HUES48 (cell line): ENCODE data around the gene PKP1.

Experiments used
- H3K27ac ChIP-seq: one replicate; pipeline ENCODE4 v1.7.0; 2013; ENCODE audit warnings: low read depth, low read length, inconsistent platforms
- H3K27me3 ChIP-seq: 2 replicates; pipeline ENCODE4 v1.6.1; 2013; ENCODE audit warnings: mild to moderate bottlenecking, low read length; ENCODE audit not compliant: control insufficient read depth, insufficient read depth
- H3K36me3 ChIP-seq: 2 replicates; pipeline ENCODE4 v1.6.1; 2013; ENCODE audit warnings: low read length; ENCODE audit not compliant: control insufficient read depth, insufficient read depth
- H3K4me1 ChIP-seq: 2 replicates; pipeline ENCODE4 v1.6.1; 2013; ENCODE audit warnings: mild to moderate bottlenecking, low read length; ENCODE audit not compliant: control insufficient read depth, insufficient read depth
- H3K4me3 ChIP-seq: 2 replicates; pipeline ENCODE4 v1.5.1; 2013; ENCODE audit warnings: mild to moderate bottlenecking, low read depth, low read length
- H3K9ac ChIP-seq: 2 replicates; pipeline ENCODE4 v1.6.1; 2013; ENCODE audit warnings: mild to moderate bottlenecking, low read depth, low read length, moderate library complexity
- H3K9me3 ChIP-seq: 2 replicates; pipeline ENCODE4 v1.6.1; 2013; ENCODE audit warnings: low read length; ENCODE audit not compliant: control insufficient read depth, insufficient read depth

The PKP1 gene

GRCh38 chr1:201371792-201372191 lies 88.5 kb downstream of the PKP1 start:
- Histone ChIP-seq H3K4me3 (no peak overlapping the region), H3K9me3 (no peaks in the 10 kb centered on the region), H3K4me1 (peaks cover 28% of the 10 kb centered on the region), H3K27me3 (no peaks in the 10 kb centered on the region), H3K27ac (no peak overlapping the region), H3K36me3 (no peaks in the 10 kb centered on the region), H3K9ac (no peak overlapping the region)

- Histone ChIP-seq H3K36me3 (no peaks in the 10 kb centered on the region), H3K27me3 (no peaks in the 10 kb centered on the region), H3K9ac (no peak overlapping the region), H3K9me3 (no peaks in the 10 kb centered on the region), H3K4me1 (peaks cover 40% of the 10 kb centered on the region), H3K27ac (no peak overlapping the region), H3K4me3 (no peak overlapping the region)
These were observed 91.1 kb downstream of the PKP1 start for GRCh38 chr1:201374364-201374763.

GRCh38 chr1:201375169-201375568 lies 91.9 kb downstream of the PKP1 start:
- no peaks in the 10 kb centered on the region for H3K9me3 ChIP-seq
- H3K9ac ChIP-seq: no peak overlapping the region
- H3K36me3 ChIP-seq: no peaks in the 10 kb centered on the region
- H3K4me1 ChIP-seq: peaks cover 40% of the 10 kb centered on the region
- H3K27me3 ChIP-seq: no peaks in the 10 kb centered on the region
- no peak overlapping the region for H3K27ac ChIP-seq
- no peak overlapping the region for H3K4me3 ChIP-seq

GRCh38 chr1:201376107-201376463 lies 92.8 kb downstream of the PKP1 start:
- H3K4me1 ChIP-seq: peaks cover 40% of the 10 kb centered on the region
- H3K9ac ChIP-seq: peak overlapping the region; percentile 70
- no peaks in the 10 kb centered on the region for H3K36me3 ChIP-seq
- H3K4me3 ChIP-seq: 0 out of 2 replicates have a peak overlapping the region, but pooled peaks have one; percentile 3
- no peaks in the 10 kb centered on the region for H3K27me3 ChIP-seq
- H3K9me3 ChIP-seq: no peaks in the 10 kb centered on the region
- peak overlapping the region; percentile 95 for H3K27ac ChIP-seq

GRCh38 chr1:201376464-201377374 lies 93.4 kb downstream of the PKP1 start:
- H3K27ac ChIP-seq: peak overlapping the region; percentile 95
- H3K36me3 ChIP-seq: no peaks in the 10 kb centered on the region; the same call in 1 of the 2 replicates
- H3K4me1 ChIP-seq: peaks cover 38% of the 10 kb centered on the region
- H3K9ac ChIP-seq: peak overlapping the region; percentile 70
- no peaks in the 10 kb centered on the region for H3K9me3 ChIP-seq
- H3K4me3 ChIP-seq: peak overlapping the region; percentile 42
- H3K27me3 ChIP-seq: no peaks in the 10 kb centered on the region

- H3K27ac ChIP-seq: peak within 1 kb of the TSS; percentile 95
- H3K27me3 ChIP-seq: no peaks in the 10 kb centered on the region
- peak within 1 kb of the TSS; percentile 42 for H3K4me3 ChIP-seq
- H3K36me3 ChIP-seq: no peaks in the 10 kb centered on the region; the same call in 1 of the 2 replicates
- H3K9ac ChIP-seq: peak within 1 kb of the TSS; percentile 62
- H3K9me3 ChIP-seq: no peaks in the 10 kb centered on the region
- H3K4me1 ChIP-seq: peaks cover 38% of the 10 kb centered on the region
These were observed 94.3 kb downstream of the PKP1 start, which contains the start of gene TNNT2 for GRCh38 chr1:201377611-201378092. TSS of gene TNNT2 (minus strand) at chr1:201377680. CDS start at chr1:201373254, 4,426 bp downstream.

GRCh38 chr1:201378804-201379203 lies 95.5 kb downstream of the PKP1 start:
- Histone ChIP-seq H3K27ac (no peak overlapping the region), H3K36me3 (no peaks in the 10 kb centered on the region; the same call in 1 of the 2 replicates), H3K4me3 (no peak overlapping the region), H3K9ac (no peak overlapping the region), H3K9me3 (no peaks in the 10 kb centered on the region), H3K4me1 (peaks cover 38% of the 10 kb centered on the region), H3K27me3 (no peaks in the 10 kb centered on the region)

- no peaks in the 10 kb centered on the region for H3K9me3 ChIP-seq
- no peaks in the 10 kb centered on the region for H3K27me3 ChIP-seq
- H3K9ac ChIP-seq: no peak overlapping the region
- H3K4me3 ChIP-seq: no peak overlapping the region
- H3K4me1 ChIP-seq: peaks cover 30% of the 10 kb centered on the region
- no peaks in the 10 kb centered on the region; the same call in 1 of the 2 replicates for H3K36me3 ChIP-seq
- no peak overlapping the region for H3K27ac ChIP-seq
These were observed 96.5 kb downstream of the PKP1 start for GRCh38 chr1:201379733-201380242.

GRCh38 chr1:201381130-201381529 lies 97.8 kb downstream of the PKP1 start:
- Histone ChIP-seq H3K27me3 (no peaks in the 10 kb centered on the region), H3K27ac (no peak overlapping the region), H3K9me3 (no peaks in the 10 kb centered on the region), H3K4me3 (no peak overlapping the region), H3K9ac (no peak overlapping the region), H3K36me3 (no peaks in the 10 kb centered on the region; the same call in 1 of the 2 replicates), H3K4me1 (peaks cover 16% of the 10 kb centered on the region)
